ENCODE results near the gene GCNT3.
"Not testable (repeated sequence)": the region's sequence is repeated elsewhere in the genome, so short reads cannot be mapped to it uniquely, and the experiment has no call there.

Gene GCNT3

GRCh38 chr15:59622289-59622688 lies 10.7 kb downstream of the GCNT3 start:
- DNase-seq: peak; percentile 40

- peak; percentile 27 for DNase-seq
These were observed 21.1 kb downstream of the GCNT3 start for GRCh38 chr15:59632714-59633113.

DNA sequence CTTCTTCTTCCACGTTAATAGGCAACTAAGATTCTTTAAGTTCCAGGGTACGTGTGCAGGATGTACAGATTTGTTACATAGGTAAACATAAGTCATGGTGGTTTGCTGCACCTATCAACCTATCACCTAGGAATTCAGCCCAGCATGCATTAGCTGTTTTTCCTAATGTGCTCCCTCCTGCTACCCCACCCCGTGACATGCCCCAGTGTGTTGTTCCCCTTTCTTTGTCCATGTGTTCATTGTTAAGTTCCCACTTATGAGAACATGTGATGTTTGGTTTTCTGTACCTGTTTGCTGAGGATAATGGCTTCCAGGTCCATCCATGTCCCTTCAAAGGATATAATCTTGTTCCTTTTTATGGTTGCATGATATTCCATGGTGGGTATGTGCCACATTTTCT lies 24.6 kb downstream of the GCNT3 start:
- DNase-seq: no peak

GRCh38 chr15:59637507-59637906 lies 25.9 kb downstream of the GCNT3 start:
- DNase-seq: not testable (repeated sequence)

DNA sequence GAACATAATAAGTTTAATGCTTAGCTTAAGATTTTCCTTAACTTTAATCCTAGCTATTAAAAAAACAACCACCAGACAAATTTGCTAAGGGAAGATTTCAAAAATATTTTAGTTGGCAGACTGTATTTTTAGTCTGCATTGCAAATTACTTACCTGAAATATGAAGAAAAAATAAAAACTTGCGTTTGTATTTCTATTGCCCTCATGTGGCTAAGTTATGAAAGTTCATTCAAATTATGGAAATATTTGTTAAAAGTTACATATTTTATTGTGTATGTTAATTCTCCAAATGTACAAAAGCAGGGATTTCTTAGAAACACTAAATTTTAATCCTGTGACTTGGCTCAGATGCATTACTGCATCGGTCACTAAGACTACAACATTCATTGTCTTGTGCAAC lies 30.8 kb downstream of the GCNT3 start:
- no peak for DNase-seq

DNA sequence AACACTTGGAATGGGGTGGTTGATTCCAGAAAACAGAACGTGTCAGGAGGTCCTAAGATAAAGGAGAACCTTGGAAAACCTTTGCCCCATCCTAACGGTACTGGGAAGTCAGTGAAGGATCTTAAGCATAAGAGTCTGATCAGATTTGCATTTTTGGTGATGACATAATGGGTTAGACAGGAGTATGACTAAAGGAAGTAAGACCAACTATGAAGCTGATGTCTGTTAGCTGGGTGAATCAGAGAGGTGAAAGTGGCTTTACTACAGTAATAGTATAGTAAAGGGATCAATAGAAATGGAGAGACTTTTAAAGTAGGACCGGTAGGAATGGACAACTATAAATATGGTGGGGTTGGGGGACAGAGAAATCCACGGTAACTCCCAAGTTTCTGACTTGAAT lies 33.2 kb downstream of the GCNT3 start:
- peak; percentile 14 for DNase-seq

- not testable (repeated sequence) for DNase-seq
These were observed 34.2 kb downstream of the GCNT3 start for GRCh38 chr15:59645812-59646211.

- DNase-seq: no peak
These were observed 34.7 kb downstream of the GCNT3 start for GRCh38 chr15:59646277-59646676.

DNA sequence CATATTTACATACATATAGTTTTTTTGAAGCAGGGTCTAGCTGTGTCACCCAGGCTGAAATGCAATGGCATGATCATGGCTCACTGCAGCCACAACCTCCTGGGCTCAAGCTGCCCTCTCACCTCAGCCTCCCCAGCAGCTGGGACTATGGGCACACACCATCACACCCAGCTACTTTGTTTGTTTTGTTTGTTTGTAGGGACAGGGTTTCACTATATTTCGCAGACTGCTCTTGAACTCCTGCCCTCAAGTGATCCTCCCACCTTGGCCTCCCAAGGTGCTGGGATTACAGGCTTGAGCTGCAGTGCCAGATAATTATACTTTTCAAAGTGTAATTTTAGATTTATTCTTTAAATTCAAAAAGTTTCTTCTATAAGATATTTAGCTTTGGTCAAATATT lies 35.5 kb downstream of the GCNT3 start:
- no peak for DNase-seq

DNA sequence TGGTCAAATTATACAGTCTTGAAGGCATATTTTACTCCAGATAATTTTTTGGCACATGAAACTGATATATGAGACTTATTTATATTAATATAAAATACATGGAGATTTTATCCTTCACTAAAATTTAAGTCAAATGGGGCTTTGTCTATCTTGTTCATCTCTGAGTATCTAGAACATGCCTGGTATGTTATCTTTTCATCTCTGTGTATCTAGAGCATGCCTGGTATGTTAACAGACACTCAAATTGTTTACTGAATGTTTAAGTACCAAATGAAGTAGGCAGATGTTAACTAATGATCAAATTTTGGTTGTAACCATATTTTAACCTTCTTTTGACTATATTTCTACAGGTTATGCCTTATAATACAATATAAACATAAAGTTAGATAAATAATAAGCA lies 38.0 kb downstream of the GCNT3 start:
- DNase-seq: no peak

DNA sequence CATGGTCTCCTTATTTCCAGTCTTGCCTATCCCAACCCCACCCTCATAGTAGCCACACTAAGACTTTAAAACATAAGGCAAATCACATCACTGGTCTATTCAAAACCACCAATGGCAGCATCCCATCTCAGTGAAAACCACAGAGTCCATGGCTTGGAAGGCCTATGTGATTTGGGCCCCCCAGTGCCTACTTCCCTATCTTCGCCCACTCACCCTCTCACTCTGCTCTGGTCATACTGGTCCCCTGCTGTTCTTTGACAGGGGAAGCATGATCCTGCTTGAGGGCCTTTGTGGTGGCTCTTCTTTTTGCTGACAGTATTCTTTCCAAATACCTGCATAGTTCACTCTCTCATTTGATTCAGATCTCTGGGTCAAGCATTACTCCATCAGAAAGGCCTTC lies 42.5 kb downstream of the GCNT3 start:
- DNase-seq: no peak

DNA sequence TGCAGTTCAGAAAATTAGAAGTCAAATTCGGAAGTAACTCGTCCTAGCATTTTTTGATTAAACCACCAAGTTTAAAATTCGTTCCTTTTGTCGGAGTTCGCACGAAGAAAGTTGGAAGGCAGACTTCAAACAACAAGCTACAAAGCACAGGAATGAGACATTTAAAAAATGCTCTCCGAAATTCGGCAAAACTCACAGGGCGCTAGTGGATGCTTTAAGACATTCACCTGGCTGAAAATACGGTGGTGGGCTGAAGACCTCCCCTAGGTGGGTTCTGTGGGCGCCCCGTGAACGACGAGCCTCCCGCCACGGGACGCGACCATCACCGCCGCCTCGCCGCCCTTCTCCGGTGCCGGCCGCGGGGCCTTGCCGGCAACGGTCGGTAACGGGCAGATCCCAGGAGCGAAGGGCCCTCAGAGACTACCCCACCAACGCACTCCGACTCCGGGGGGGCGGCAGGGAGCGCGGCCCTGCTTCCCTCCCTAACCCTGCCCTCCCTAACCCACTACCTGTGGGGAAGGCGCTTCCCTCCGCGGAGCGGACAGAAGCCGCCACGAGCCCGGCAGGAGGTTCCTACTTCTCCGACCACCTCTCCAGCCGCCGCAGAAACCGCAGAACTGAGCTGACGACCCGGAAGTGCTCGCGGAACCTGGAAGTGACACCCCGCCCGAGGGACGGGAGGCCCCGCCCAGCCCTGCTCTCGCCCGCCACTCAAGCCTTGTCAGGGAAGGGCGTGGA lies 45.5 kb downstream of the GCNT3 start, which contains the start of gene GTF2A2:
Gene GTF2A2 (minus strand): TSS at position 619 of the 738 bp plus-strand sequence. CDS start 5,238 bp downstream, outside the sequence.
- DNase-seq: peak; percentile 96

GRCh38 chr15:59657635-59658125 lies 46.1 kb downstream of the GCNT3 start:
- no peak for DNase-seq

DNA sequence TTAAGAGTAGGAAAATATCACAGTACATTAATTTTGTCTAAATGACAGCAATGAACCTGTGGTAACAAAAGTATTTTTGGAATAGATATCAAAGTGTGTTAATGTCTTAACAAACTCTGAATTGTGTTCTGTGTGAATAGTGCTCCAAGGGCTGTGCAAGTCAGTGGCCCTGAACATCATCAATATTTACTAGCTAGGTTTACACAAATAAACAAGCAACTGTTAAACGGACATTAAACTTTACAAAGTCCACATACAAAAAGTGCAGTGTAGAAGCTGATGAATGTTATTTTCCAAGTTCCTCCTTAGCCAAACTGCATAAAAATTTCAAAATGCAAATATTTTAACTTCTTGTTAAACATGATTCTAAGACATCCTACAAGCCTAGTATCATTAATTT lies 47.8 kb downstream of the GCNT3 start:
- no peak for DNase-seq

DNA sequence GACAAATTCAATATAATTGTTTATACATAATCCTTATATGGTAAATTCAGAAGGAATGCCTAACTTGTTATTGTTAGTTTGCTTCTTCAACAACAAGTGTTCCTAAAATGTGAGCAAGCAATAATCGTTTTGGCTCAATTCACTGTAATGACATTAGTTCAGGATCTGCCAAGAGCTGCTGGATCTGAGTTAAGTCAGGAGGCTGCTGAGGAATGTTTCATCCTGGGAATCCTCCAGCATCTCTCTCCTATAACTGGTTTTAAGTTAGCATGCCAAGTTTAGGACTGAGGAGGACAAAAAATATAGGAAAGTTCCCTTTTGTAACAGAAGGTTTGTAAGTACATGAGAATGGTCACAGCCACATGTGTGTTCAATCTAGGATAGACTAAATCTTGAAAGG lies 50.7 kb downstream of the GCNT3 start:
- no peak for DNase-seq

DNA sequence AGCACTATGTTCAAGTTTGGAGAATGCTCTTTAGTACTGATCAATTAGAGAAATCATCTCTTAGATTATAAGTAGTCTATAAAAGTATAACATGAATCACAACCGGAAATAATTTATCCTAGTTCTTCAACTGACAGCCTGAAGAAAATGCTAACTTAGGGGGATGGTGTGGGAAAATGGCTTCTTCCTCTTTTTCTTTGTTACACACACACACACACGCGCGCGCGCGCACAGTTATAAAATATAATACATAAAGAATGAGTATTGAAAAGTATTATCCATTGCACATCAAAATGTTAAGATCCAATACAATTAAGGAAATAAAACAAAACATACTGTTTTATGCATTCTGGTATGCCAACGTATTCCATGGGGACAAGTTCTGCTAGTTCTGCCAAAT lies 57.0 kb downstream of the GCNT3 start:
- no peak for DNase-seq
